Stimulated activated CD4-positive, alpha-beta T cell treated with anti-CD3 and anti-CD28 coated beads, Interleukin-4, amount 100 ng/mL, for 1 hour (primary cell): ENCODE data around the gene P3H2.
"Not testable (repeated sequence)": the region's sequence is repeated elsewhere in the genome, so short reads cannot be mapped to it uniquely, and the experiment has no call there.

Experiments
- DNase-seq: peaks from one replicate; pipeline ENCODE4 v3.0.0-alpha.2; 2020

The P3H2 gene

GRCh38 chr3:189978753-189979152 is 141.9 kb downstream of the P3H2 start:
- DNase-seq, result no peak

GRCh38 chr3:189977174-189977573 is 143.5 kb downstream of the P3H2 start:
- DNase-seq, result no peak

DNA sequence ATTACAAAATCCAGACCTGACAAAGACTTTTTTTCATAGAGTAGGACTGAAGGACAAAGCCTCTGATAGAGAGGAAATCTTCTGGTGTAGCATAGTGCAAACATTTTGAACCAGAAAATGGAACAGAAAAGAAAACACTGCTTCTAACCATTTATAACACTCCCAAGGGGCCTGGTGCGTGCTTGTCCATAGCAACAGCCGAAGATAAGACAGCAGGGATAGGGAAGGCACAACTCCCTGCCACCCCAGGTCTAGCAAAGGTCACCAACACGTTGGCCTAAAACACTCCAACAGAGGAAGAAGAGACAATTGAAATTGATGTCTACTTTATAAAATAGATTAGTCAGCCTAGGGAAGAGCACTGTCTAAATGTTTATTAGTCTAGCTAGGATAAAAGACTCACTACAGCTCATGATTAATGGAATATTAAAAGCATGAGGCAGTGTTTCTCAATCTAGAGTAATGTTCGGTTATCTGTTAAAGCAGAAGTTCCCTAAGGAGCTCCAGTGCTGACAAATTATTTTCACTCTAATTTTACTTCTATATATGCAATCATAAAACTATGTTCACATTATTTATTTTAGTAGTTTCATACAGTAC is 145.2 kb downstream of the P3H2 start:
- no peak for DNase-seq

DNA sequence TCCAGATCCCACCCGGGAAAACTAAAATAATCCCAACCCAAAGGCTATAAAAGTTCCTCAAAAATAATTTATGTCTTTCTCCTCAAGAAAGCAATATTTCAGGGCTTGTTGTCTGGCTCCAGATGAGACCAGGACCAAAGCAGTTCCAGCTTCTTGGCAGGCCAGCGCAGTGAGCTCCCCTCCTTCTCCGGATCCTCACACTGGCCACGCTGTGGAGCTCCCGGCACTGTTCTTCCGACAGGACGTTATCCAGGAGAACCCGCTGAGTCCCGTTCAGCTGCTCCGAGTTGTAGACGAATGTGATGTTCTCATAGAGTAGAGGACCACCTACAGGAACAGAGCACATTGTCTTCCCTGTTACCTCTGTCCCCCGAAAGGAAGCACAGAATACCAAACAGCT is 146.3 kb downstream of the P3H2 start:
- no peak for DNase-seq

DNA sequence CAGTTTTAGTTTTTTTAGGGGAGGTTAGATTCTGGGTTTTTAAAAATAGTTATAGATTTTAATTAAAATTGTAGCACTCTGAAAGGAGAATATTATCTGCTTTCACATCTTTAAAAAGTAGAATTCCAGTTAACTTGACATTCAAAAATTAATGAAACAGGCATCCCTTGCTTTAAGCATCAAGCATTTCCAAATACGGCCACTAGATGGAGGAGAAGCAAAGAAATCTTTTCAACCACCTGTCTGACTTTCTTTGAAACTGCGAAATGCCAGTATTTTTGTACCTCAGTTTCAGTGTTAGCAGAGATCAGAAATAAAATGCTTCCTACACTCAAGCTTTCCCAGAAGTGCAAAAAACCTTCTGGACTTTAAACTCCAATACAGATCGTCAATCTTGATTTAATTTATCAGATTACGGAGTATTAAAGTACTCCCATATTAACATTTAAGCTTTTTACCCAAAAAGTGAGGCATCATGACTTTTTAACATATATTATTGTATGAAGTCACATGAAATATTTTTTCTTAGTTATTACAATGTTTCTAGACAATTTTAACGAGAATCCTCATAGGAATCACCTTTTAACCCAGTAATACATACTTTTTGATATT is 153.3 kb downstream of the P3H2 start:
- DNase-seq, result no peak

- DNase-seq, result no peak
These were observed 153.9 kb downstream of the P3H2 start for GRCh38 chr3:189966843-189967242.

DNA sequence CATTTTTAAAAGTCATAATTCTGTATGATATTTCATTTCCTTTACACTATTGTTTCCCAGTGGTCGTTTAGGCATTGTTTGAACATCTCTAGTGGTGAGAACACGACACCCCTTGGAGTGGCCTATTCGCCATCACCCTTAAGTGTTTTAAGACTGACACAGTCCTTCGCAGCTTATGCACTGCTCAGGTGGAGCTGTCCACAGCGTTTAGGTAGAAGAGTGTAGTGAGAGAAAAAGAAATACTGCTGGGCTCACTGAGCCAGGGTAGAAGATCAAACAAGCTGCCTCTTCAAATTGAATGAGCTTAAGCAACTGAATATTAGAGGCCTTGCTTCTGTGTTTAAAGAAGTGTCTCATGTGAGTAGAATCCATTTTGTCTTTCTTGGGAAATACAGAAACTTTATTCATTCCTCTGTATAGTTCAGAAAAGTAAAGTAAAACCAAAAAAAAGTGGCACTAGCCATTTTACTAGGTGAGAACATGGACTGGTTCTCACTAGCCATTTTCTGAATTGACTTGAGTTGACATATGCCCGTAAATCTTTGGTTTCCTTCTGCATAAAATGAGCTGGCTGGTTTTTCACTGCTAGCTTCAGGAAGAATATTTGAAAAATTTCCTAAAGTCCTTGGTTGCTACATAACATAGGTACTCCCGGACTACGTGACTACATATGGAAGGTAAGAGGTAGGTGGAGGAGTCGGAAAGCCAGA is 155.9 kb downstream of the P3H2 start:
- DNase-seq, result no peak

DNA sequence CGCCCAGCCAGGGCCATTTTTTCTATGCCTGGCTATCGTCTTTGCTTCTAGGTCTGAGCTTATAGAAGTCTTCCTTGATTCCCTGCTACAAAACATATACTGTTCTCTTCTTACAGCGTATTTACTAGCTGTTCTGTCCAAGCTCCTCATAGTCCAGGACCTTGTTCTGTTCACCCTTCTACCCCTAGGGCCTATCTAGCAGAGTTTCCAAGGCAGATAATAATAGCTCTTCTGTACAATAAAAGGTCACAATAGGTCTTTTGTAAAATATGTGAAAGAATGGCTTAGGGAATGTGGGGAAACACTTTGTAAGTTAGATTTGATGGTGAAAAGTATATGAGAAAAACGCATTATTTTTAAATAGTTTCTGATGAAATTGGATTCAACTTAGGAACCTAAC is 158.2 kb downstream of the P3H2 start:
- no peak for DNase-seq

GRCh38 chr3:189961522-189962161 is 159.1 kb downstream of the P3H2 start:
- DNase-seq, result peak; percentile 73

DNA sequence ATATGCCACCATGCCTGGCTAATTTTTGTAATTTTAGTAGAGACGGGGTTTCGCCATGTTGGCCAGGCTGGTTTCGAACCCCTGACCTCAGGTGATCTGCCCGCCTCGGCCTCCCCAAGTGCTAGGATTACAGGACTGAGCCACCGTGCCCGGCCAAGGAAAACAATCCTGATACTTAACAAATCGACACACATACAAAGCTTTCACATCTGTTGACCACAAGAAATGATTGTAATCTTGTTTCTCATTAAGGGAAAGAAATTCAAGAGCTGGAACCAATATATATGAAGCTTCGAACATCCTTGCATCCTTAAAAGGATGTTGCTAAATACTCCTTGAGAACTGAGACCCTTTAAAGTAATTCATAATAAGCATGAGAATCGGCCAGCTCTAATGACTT is 159.6 kb downstream of the P3H2 start:
- not testable (repeated sequence) for DNase-seq

DNA sequence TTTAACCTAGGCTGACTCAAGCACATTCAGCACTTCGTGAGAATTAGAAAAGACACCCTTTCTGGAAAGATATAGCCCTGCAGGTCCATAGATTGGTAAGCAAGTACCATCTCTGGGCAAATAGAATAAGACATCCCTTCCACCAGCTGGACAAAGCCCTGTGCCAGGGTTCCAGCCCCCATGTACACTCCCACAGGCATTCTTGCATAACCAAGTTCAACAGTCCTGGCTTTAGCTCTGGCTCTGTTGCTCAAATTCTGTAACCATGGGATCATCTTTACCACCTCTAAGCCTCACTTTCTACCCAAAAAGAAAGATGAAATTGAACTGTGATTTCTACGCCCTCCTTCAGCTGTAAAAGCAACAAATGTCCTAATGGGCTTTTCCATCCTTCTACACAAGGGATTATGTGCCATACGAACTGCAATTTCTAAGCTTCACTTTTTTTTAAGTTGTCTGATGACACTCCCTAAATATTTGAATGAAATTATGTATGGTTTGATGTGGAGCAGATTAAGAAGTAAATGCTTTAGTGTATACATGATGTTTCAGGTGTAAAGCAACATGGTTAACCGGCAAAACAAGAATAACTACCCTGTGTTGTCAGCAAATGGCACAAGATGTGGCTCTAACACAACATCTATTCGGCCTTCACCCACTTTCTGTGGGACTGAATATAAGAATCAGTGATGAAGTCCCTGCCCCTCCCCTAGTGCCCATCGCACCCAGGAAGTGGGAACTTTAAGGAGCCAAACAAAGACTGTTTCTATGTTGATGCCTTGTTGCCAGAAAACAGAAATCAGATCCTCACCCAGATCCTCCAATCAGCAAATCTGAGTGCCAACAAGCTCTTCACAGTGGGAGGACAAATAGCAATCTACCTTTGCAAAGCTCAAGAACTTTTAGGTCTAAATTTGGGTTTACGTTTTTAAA is 165.7 kb downstream of the P3H2 start:
- DNase-seq, result no peak

GRCh38 chr3:189953551-189953950 is 167.1 kb downstream of the P3H2 start:
- DNase-seq, result no peak

DNA sequence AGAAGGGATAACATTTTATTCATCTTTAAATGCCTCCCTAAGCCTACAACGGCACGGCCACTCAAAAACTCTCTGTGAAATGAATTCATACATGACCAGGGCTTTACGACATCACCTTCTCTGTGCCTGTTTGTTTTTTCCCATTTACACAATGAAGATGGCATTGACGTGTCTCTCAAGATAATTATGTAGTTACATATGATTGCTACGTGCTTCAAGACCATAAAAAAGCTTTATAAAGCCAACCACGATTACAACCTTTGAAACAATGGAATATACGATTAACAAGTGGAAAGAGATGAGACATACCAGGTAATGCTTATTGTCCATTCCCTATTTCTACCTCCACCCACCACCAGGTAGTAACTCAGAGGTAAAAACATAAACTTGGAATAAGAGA is 168.4 kb downstream of the P3H2 start:
- DNase-seq, result no peak

- DNase-seq, result no peak
These were observed 170.4 kb downstream of the P3H2 start for GRCh38 chr3:189950258-189950657.

GRCh38 chr3:189949580-189949979 is 171.1 kb downstream of the P3H2 start:
- no peak for DNase-seq

GRCh38 chr3:189948724-189949045 is 172.0 kb downstream of the P3H2 start:
- no peak for DNase-seq

DNA sequence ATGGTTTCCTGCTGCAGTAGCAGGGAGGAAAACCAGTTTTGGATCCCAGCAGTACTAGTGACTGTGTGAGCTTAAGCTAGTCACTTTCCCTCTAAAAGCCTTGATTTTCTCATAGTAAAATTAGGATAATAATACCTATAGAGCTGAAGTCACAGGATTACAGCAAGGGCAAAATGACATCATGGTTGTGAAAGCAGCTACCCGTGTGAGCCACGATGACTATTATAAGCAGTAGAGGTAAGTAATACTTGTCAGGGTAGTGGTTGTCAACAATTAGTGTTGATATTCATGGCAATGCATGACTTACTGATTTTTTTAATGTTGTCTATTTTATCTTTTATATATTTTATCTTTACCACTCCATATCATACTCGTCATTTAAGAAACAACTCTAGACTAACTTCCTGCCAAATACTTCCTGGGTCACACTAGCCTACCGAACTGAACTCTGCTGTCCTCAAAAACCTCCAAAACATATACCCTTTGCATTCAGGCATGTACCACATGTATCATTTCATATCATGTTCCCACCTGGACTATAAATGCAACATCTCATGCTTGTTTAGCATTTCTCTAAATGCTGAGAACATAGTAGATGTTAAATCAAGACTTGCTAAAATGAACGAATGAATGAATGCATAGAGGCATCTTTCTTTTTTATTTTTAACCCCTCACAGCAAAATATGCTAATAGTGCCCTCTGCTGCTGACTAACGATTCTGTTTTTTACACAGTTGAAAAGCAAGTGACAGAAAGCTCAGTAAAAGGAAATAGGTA is 172.6 kb downstream of the P3H2 start:
- DNase-seq, result no peak

GRCh38 chr3:189947068-189947467 is 173.6 kb downstream of the P3H2 start:
- no peak for DNase-seq

- DNase-seq, result no peak
These were observed 174.6 kb downstream of the P3H2 start for GRCh38 chr3:189945935-189946709.

DNA sequence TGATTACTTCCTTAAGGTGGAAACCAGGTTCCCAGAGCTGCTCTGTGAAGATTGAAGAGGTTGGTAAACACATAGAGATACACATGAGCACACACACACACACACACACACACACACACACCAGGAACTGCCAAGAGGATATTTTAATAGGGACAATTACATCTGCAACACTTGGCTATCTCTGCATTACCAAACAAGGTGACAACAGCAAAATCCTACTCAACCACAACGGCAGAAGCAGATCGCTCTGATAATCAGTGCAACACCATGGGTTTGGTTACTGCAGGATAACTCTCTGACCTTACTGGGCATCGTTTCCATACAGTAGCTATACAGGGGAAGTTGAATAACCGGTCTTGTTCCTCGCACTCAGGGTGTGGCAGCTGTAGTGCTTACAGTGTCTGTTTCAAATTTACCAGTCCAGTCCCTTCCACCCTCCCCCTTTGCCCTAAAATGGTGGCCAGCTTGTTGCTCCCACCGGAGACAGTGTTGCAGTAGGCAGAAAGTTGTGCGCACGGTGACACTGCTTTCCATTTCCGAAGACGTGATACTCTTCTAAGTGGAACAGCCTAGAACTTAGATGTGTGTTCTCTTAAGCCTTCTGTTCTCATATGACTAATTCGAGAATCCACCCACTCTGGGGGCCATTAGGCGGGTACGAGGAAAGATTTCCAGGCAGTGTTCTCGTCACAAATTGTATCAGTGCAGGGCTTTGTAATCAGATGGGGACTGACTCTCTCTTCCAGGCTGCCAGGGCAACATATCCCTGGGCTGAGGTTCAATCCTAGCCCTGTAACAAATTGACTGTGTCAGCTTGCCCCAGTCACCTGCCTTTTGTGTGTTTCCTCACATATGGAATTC is 176.2 kb downstream of the P3H2 start:
- no peak for DNase-seq
